BLaER1 (cell line): ENCODE results near the gene RXFP1.

Experiments used
- H3K27ac ChIP-seq: shearing (Covaris generic); formaldehyde crosslinking; 2 replicates; pipeline ENCODE4 v1.8.1; 2022
- H3K27me3 ChIP-seq: shearing (Covaris generic); formaldehyde crosslinking; 2 replicates; pipeline ENCODE4 v1.8.1; 2022
- H3K36me3 ChIP-seq: shearing (Covaris generic); formaldehyde crosslinking; 2 replicates; pipeline ENCODE4 v1.8.1; 2022
- H3K4me1 ChIP-seq: shearing (Covaris generic); formaldehyde crosslinking; 2 replicates; pipeline ENCODE4 v1.8.1; 2022
- H3K4me2 ChIP-seq: shearing (Covaris generic); formaldehyde crosslinking; 2 replicates; pipeline ENCODE4 v1.8.1; 2022
- H3K4me3 ChIP-seq: shearing (Covaris generic); formaldehyde crosslinking; 2 replicates; pipeline ENCODE4 v1.8.1; 2022
- H3K9ac ChIP-seq: shearing (Covaris generic); formaldehyde crosslinking; 2 replicates; pipeline ENCODE4 v1.8.1; 2022
- H3K9me3 ChIP-seq: shearing (Covaris generic); formaldehyde crosslinking; 2 replicates; pipeline ENCODE4 v1.8.1; 2022
- H4K20me1 ChIP-seq: shearing (Covaris generic); formaldehyde crosslinking; 2 replicates; pipeline ENCODE4 v1.8.1; 2022
- Cebpa-rat ChIP-seq: shearing (Covaris generic); IDR thresholded peaks from 2 replicates; pipeline ENCODE4 v1.8.1; 2022

RXFP1 gene

DNA sequence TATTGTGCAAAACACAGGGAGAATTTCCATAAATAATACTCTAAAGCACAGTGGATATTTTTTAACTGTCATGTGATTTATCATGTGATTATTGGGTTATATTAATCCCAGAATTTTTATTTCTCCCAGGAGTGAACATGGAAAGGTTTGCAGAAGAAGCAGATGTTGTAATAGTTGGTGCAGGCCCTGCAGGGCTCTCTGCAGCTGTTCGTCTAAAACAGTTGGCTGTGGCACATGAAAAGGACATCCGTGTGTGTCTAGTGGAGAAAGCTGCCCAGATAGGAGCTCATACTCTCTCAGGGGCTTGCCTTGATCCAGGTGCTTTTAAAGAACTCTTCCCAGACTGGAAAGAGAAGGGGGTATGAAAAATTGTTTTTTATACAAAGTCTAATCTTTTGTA is 160.4 kb downstream of the RXFP1 start:
- Histone ChIP-seq H3K4me3 (no peak overlapping the region), H3K9me3 (no peaks in the 10 kb centered on the region), H3K9ac (no peak overlapping the region), H3K4me2 (no peak overlapping the region), H3K4me1 (no peaks in the 10 kb centered on the region), H4K20me1 (no peaks in the 10 kb centered on the region), H3K27ac (no peak overlapping the region), H3K36me3 (peaks cover 13% of the 10 kb centered on the region; the same call in 1 of the 2 replicates), H3K27me3 (no peaks in the 10 kb centered on the region)
- no peak for TF ChIP-seq Cebpa-rat

DNA sequence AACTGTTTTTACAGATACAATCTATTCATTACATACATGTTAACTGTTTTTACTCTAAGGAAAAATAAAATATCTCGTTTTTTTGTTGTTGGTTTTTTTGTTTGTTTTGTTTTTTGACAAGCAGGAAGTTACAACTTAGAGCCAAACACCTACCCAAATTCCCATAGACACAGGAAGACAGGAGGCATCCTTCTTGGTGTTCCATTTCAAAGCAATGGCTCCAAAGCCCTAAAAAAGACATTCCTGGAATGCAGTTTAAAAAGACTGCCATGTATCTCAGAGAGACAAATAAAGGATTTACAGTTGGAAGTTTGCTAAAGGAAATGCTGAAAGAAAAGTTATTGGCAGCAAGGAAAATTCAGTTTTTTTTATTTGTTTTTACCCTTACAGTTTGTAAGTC is 167.1 kb downstream of the RXFP1 start:
- Histone ChIP-seq H3K27me3 (no peaks in the 10 kb centered on the region), H3K9ac (no peak overlapping the region), H3K4me1 (no peaks in the 10 kb centered on the region), H3K4me3 (no peak overlapping the region), H3K4me2 (no peak overlapping the region), H3K27ac (no peak overlapping the region), H4K20me1 (no peaks in the 10 kb centered on the region), H3K9me3 (no peaks in the 10 kb centered on the region), H3K36me3 (peaks cover 13% of the 10 kb centered on the region)
- TF ChIP-seq Cebpa-rat, result no peak
